CD14-positive monocyte (primary cell): Measurements from ENCODE around the gene SNRPN. TPM values are rescaled to one million over a fixed set of nuclear protein-coding genes. Genes with fewer than 3 reads are reported as not detected.
"Not testable (repeated sequence)": the region's sequence is repeated elsewhere in the genome, so short reads cannot be mapped to it uniquely, and the experiment has no call there.

Experiments used
- DNase-seq, 3 donors: peaks; one replicate each; pipeline ENCODE4 v3.0.0-alpha.2; 2011 to 2022
- H2AFZ ChIP-seq: 2 replicates; pipeline ENCODE4 v1.6.0; 2012; ENCODE audit warnings: mild to moderate bottlenecking, low read depth, low read length, inconsistent platforms; ENCODE audit not compliant: insufficient read depth, poor library complexity, severe bottlenecking
- H3K27ac ChIP-seq, 2 donors: 1 replicate in 1 of 2; 2 replicates in 1 of 2; pipeline ENCODE4 v1.5.1; 2012 to 2013; ENCODE audit warnings: low read length in 2 of 2, control low read depth in 1 of 2, inconsistent platforms in 1 of 2, low read depth in 1 of 2, mild to moderate bottlenecking in 1 of 2
- H3K27me3 ChIP-seq, 2 donors: one replicate each; pipeline versions ENCODE4 v1.6.0 to v1.6.1; 2011 to 2013; ENCODE audit warnings: low read length in 2 of 2; ENCODE audit not compliant: control insufficient read depth in 2 of 2, insufficient read depth in 2 of 2
- H3K36me3 ChIP-seq, 2 donors: replicated peaks in 1 of 2; 1 replicate in 1 of 2; 2 replicates in 1 of 2; pipeline versions ENCODE4 v1.5.1 to v1.6.1; 2012 to 2013; ENCODE audit warnings: low read length in 2 of 2, control low read depth in 1 of 2, inconsistent platforms in 1 of 2, mild to moderate bottlenecking in 1 of 2; ENCODE audit not compliant: insufficient read depth in 2 of 2, control insufficient read depth in 1 of 2
- H3K4me1 ChIP-seq, 2 donors: 1 replicate in 1 of 2; 2 replicates in 1 of 2; pipeline versions ENCODE4 v1.5.1 to v1.6.1; 2012 to 2013; ENCODE audit warnings: low read length in 2 of 2, control low read depth in 1 of 2, inconsistent platforms in 1 of 2, mild to moderate bottlenecking in 1 of 2, moderate library complexity in 1 of 2; ENCODE audit not compliant: insufficient read depth in 2 of 2, control insufficient read depth in 1 of 2
- H3K4me2 ChIP-seq: replicated peaks from 2 replicates; pipeline ENCODE3; 2012; ENCODE audit warnings: low read length, moderate library complexity, mild to moderate bottlenecking; ENCODE audit not compliant: poor library complexity, severe bottlenecking; ENCODE audit errors: extremely low read depth
- H3K4me3 ChIP-seq, 3 experiments: fragments of 200-600 bp in 1 of 3; sonication (generic) in 1 of 3; replicated peaks in 1 of 3; 1 replicate in 2 of 3; 2 replicates in 1 of 3; pipeline ENCODE4 v1.5.1; 2011 to 2013; ENCODE audit warnings: low read length in 3 of 3, mild to moderate bottlenecking in 3 of 3, control low read depth in 2 of 3, low read depth in 2 of 3, inconsistent platforms in 1 of 3, moderate library complexity in 1 of 3
- H3K79me2 ChIP-seq: 2 replicates; pipeline ENCODE4 v1.6.0; 2012; ENCODE audit warnings: mild to moderate bottlenecking, control low read depth, inconsistent platforms, low read length, moderate library complexity; ENCODE audit not compliant: insufficient read depth
- H3K9ac ChIP-seq: 2 replicates; pipeline ENCODE4 v1.6.0; 2017; ENCODE audit warnings: low read length, mild to moderate bottlenecking; ENCODE audit not compliant: insufficient read depth, poor library complexity, severe bottlenecking
- H3K9me3 ChIP-seq, 2 donors: replicated peaks in 1 of 2; 1 replicate in 1 of 2; 2 replicates in 1 of 2; pipeline versions ENCODE4 v1.5.1 to v1.6.1; 2012 to 2013; ENCODE audit warnings: low read length in 2 of 2, control low read depth in 1 of 2; ENCODE audit not compliant: control insufficient read depth in 1 of 2, insufficient read depth in 1 of 2
- H4K20me1 ChIP-seq: 2 replicates; pipeline ENCODE4 v1.6.0; 2012; ENCODE audit warnings: mild to moderate bottlenecking, low read length, control low read depth, moderate library complexity; ENCODE audit not compliant: insufficient read depth
- H3K27ac Mint-ChIP-seq, 7 donors: one replicate each; pipeline ENCODE4 v1.8.0; 2020; ENCODE audit warnings: mild to moderate bottlenecking in 7 of 7, mixed read lengths in 7 of 7, moderate library complexity in 6 of 7, inconsistent platforms in 2 of 7
- H3K27me3 Mint-ChIP-seq, 3 donors: one replicate each; pipeline ENCODE4 v1.8.0; 2021 to 2022; ENCODE audit warnings: low read depth in 3 of 3, mild to moderate bottlenecking in 3 of 3, mixed read lengths in 3 of 3, moderate library complexity in 3 of 3, inconsistent platforms in 1 of 3
- H3K36me3 Mint-ChIP-seq, 2 donors: one replicate each; pipeline ENCODE4 v1.8.0; 2020; ENCODE audit warnings: mixed read lengths in 2 of 2, inconsistent platforms in 1 of 2, mild to moderate bottlenecking in 1 of 2
- H3K4me1 Mint-ChIP-seq: one replicate; pipeline ENCODE4 v1.8.0; 2020; ENCODE audit warnings: mild to moderate bottlenecking, mixed read lengths
- H3K4me3 Mint-ChIP-seq, 2 donors: one replicate each; pipeline ENCODE4 v1.8.0; 2020; ENCODE audit warnings: mild to moderate bottlenecking in 2 of 2, mixed read lengths in 2 of 2, moderate library complexity in 1 of 2
- H3K9me3 Mint-ChIP-seq, 7 donors: one replicate each; pipeline ENCODE4 v1.8.0; 2020 to 2022; ENCODE audit warnings: mixed read lengths in 7 of 7, mild to moderate bottlenecking in 6 of 7, moderate library complexity in 6 of 7, inconsistent platforms in 2 of 7
- WGBS: methylation state at CpG from one replicate; pipeline ENCODE4 v1.1.5; 2013; ENCODE audit warnings: missing lambda C conversion rate; ENCODE audit not compliant: insufficient coverage; 5-methylcytosine and 5-hydroxymethylcytosine counted together
- intact Hi-C, 2 donors: fragments of 100-400 bp; cut with micrococcal nuclease; formaldehyde crosslinking; loops; one replicate each; pipeline versions ENCODE4 v1.15.0 to v1.15.1; 2023
- polyA plus RNA-seq, 3 donors: library from polyadenylated mRNA; depleted of rRNA in 1 of 3; unstranded in 2 of 3; stranded (reverse) in 1 of 3; fragments of 300-500 nt in 2 of 3; fragments of >200 nt in 1 of 3; fragmentation: Illumina TruSeq in 2 of 3; gene quantifications; 1 replicate in 2 of 3; 2 replicates in 1 of 3; pipeline ENCODE4 v1.2.3, GENCODE V29; 2012 to 2021
- TF ChIP-seq, protein P1 (sequence below): fragments of 200-600 bp; IDR thresholded peaks from one replicate; pipeline ENCODE4 v1.8.0; 2022; ENCODE audit warnings: antibody characterized with exemption, mild to moderate bottlenecking

Gene SNRPN
- polyA plus RNA-seq, 3 donors: 12.6 to 46.1 (median 43.9) TPM

DNA sequence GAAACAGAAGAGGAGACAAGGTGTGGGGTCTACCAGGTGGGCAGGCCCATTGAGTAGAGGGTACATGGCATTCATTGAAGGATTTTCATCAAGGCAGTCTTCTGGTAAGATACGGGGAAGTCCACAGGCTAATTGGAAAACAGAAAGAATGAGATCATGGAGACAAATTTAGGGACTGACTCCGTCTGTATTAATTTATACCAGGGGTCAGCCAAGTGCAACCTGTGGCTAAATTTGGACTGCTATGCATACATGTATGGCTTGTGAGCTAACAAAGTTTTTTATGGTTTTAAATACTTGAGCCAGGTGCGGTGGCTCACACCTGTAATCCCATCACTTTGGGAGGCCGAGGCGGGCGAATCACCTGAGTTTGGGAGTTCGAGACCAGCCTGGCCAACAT, 21.1 kb upstream of the SNRPN start:
- H3K4me1 ChIP-seq: no peaks in the 10 kb centered on the region
- H4K20me1 ChIP-seq: no peaks in the 10 kb centered on the region
- 100% methylated on average over 2 of the region's 7 CpGs for WGBS

DNA sequence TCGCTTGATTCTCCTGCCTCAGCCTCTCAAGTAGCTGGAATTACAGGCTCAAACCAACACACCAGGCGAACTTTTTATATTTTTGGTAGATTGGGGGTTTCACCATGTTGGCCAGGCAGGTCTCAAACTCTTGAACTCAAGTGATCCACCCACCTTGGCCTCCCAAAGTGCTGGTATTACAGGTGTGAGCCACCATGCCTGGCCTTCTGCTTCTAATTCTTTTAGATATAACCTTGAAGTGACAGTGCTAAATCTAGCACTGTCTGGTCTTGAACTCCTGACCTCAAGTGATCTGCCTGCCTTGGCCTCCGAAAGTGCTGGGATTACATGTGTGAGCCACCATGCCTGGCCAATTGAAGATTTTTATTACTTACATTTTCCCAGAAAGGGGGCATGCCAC, 16.6 kb upstream of the SNRPN start:
- H3K4me1 ChIP-seq, H2AFZ ChIP-seq, H3K27me3 ChIP-seq, DNase-seq, H3K4me2 ChIP-seq, H3K79me2 ChIP-seq, H3K27me3 Mint-ChIP-seq, H3K4me3 Mint-ChIP-seq, H3K27ac ChIP-seq, H3K27ac Mint-ChIP-seq, H3K4me3 ChIP-seq, H3K36me3 Mint-ChIP-seq, intact Hi-C loops, H3K36me3 ChIP-seq, H3K9ac ChIP-seq, H3K4me1 Mint-ChIP-seq, H4K20me1 ChIP-seq: not testable (repeated sequence)
- H3K9me3 Mint-ChIP-seq: peaks cover 16 to 69% (median 34%) of the 10 kb centered on the region in 7 donors
- WGBS: 88% methylated on average over 1 of the region's 3 CpGs
- peaks cover 46 to 61% of the 10 kb centered on the region in 2 donors for H3K9me3 ChIP-seq

More for the DNA sequence above, 21.1 kb upstream of the SNRPN start:
- Histone ChIP-seq H3K27ac (no peak overlapping the region), H3K79me2 (no peaks in the 10 kb centered on the region), H3K36me3 (no peaks in the 10 kb centered on the region), H3K9me3 (peaks cover 42 to 62% of the 10 kb centered on the region in 2 donors), H3K27me3 (no peaks in the 10 kb centered on the region), H3K4me2 (no peak overlapping the region), H3K9ac (no peak overlapping the region), H3K4me3 (no peak overlapping the region), H2AFZ (no peak overlapping the region)
- Mint-ChIP-seq H3K36me3 (no peaks in the 10 kb centered on the region), H3K4me1 (no peaks in the 10 kb centered on the region), H3K4me3 (no peak overlapping the region), H3K27ac (no peak overlapping the region), H3K9me3 (peaks cover 18 to 62% (median 40%) of the 10 kb centered on the region in 7 donors), H3K27me3 (no peaks in the 10 kb centered on the region)
- TF ChIP-seq, protein P1, sequence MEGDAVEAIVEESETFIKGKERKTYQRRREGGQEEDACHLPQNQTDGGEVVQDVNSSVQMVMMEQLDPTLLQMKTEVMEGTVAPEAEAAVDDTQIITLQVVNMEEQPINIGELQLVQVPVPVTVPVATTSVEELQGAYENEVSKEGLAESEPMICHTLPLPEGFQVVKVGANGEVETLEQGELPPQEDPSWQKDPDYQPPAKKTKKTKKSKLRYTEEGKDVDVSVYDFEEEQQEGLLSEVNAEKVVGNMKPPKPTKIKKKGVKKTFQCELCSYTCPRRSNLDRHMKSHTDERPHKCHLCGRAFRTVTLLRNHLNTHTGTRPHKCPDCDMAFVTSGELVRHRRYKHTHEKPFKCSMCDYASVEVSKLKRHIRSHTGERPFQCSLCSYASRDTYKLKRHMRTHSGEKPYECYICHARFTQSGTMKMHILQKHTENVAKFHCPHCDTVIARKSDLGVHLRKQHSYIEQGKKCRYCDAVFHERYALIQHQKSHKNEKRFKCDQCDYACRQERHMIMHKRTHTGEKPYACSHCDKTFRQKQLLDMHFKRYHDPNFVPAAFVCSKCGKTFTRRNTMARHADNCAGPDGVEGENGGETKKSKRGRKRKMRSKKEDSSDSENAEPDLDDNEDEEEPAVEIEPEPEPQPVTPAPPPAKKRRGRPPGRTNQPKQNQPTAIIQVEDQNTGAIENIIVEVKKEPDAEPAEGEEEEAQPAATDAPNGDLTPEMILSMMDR: no peak
- intact Hi-C loops: no loop called here
- no peak for DNase-seq
